NCI-H1436 treated with DMSO at 0.1 percent for 48 hours (cell line): ENCODE results near the gene IGDCC3.
"Not testable (repeated sequence)": the region's sequence is repeated elsewhere in the genome, so short reads cannot be mapped to it uniquely, and the experiment has no call there.

Source experiments
- DNase-seq: peaks from one replicate; lab custom pipeline; 2025; lab: John Stamatoyannopoulos, UW

The IGDCC3 gene

GRCh38 chr15:65370885-65371284 is 6.9 kb downstream of the IGDCC3 start:
- no peak for DNase-seq

- no peak for DNase-seq
Measured at GRCh38 chr15:65369651-65370050, 8.2 kb downstream of the IGDCC3 start.

- DNase-seq: no peak
Measured at GRCh38 chr15:65369212-65369547, 8.6 kb downstream of the IGDCC3 start.

- DNase-seq: no peak
Measured at GRCh38 chr15:65368302-65369211, 9.2 kb downstream of the IGDCC3 start.

- DNase-seq: no peak
Measured at GRCh38 chr15:65366122-65366892, 11.5 kb downstream of the IGDCC3 start.

GRCh38 chr15:65365229-65365628 is 12.6 kb downstream of the IGDCC3 start:
- no peak for DNase-seq

- no peak for DNase-seq
Measured at GRCh38 chr15:65363766-65364165, 14.0 kb downstream of the IGDCC3 start.

- DNase-seq: no peak
Measured at GRCh38 chr15:65363306-65363705, 14.5 kb downstream of the IGDCC3 start.

GRCh38 chr15:65362491-65362890 is 15.3 kb downstream of the IGDCC3 start:
- DNase-seq: no peak

GRCh38 chr15:65361708-65362459 is 15.9 kb downstream of the IGDCC3 start:
- DNase-seq: no peak

GRCh38 chr15:65360506-65360905 is 17.3 kb downstream of the IGDCC3 start:
- no peak for DNase-seq

GRCh38 chr15:65355988-65356353 is 21.8 kb downstream of the IGDCC3 start:
- no peak for DNase-seq

GRCh38 chr15:65355173-65355987 is 22.4 kb downstream of the IGDCC3 start:
- no peak for DNase-seq

- no peak for DNase-seq
Measured at GRCh38 chr15:65354835-65355172, 23.0 kb downstream of the IGDCC3 start.

- not testable (repeated sequence) for DNase-seq
Measured at GRCh38 chr15:65351972-65352371, 25.8 kb downstream of the IGDCC3 start.

- no peak for DNase-seq
Measured at GRCh38 chr15:65349338-65349737, 28.5 kb downstream of the IGDCC3 start.

GRCh38 chr15:65347756-65348155 is 30.0 kb downstream of the IGDCC3 start:
- not testable (repeated sequence) for DNase-seq

GRCh38 chr15:65346856-65347598 is 30.8 kb downstream of the IGDCC3 start:
- DNase-seq: no peak

- no peak for DNase-seq
Measured at GRCh38 chr15:65344914-65345275, 32.9 kb downstream of the IGDCC3 start.

- DNase-seq: no peak
Measured at GRCh38 chr15:65344214-65344913, 33.4 kb downstream of the IGDCC3 start.
